CD14-positive monocyte (primary cell): ENCODE data around the gene DRAXIN. TPM values are rescaled to one million over a fixed set of nuclear protein-coding genes. Genes with fewer than 3 reads are reported as not detected.

Experiments
- DNase-seq, 3 donors: peaks; one replicate each; pipeline ENCODE4 v3.0.0-alpha.2; 2011 to 2022
- H2AFZ ChIP-seq: 2 replicates; pipeline ENCODE4 v1.6.0; 2012; ENCODE audit warnings: mild to moderate bottlenecking, low read depth, low read length, inconsistent platforms; ENCODE audit not compliant: insufficient read depth, poor library complexity, severe bottlenecking
- H3K27ac ChIP-seq, 2 donors: 1 replicate in 1 of 2; 2 replicates in 1 of 2; pipeline ENCODE4 v1.5.1; 2012 to 2013; ENCODE audit warnings: low read length in 2 of 2, control low read depth in 1 of 2, inconsistent platforms in 1 of 2, low read depth in 1 of 2, mild to moderate bottlenecking in 1 of 2
- H3K27me3 ChIP-seq, 2 donors: one replicate each; pipeline versions ENCODE4 v1.6.0 to v1.6.1; 2011 to 2013; ENCODE audit warnings: low read length in 2 of 2; ENCODE audit not compliant: control insufficient read depth in 2 of 2, insufficient read depth in 2 of 2
- H3K36me3 ChIP-seq, 2 donors: replicated peaks in 1 of 2; 1 replicate in 1 of 2; 2 replicates in 1 of 2; pipeline versions ENCODE4 v1.5.1 to v1.6.1; 2012 to 2013; ENCODE audit warnings: low read length in 2 of 2, control low read depth in 1 of 2, inconsistent platforms in 1 of 2, mild to moderate bottlenecking in 1 of 2; ENCODE audit not compliant: insufficient read depth in 2 of 2, control insufficient read depth in 1 of 2
- H3K4me1 ChIP-seq, 2 donors: 1 replicate in 1 of 2; 2 replicates in 1 of 2; pipeline versions ENCODE4 v1.5.1 to v1.6.1; 2012 to 2013; ENCODE audit warnings: low read length in 2 of 2, control low read depth in 1 of 2, inconsistent platforms in 1 of 2, mild to moderate bottlenecking in 1 of 2, moderate library complexity in 1 of 2; ENCODE audit not compliant: insufficient read depth in 2 of 2, control insufficient read depth in 1 of 2
- H3K4me2 ChIP-seq: replicated peaks from 2 replicates; pipeline ENCODE3; 2012; ENCODE audit warnings: low read length, moderate library complexity, mild to moderate bottlenecking; ENCODE audit not compliant: poor library complexity, severe bottlenecking; ENCODE audit errors: extremely low read depth
- H3K4me3 ChIP-seq, 3 experiments: fragments of 200-600 bp in 1 of 3; sonication (generic) in 1 of 3; replicated peaks in 1 of 3; 1 replicate in 2 of 3; 2 replicates in 1 of 3; pipeline ENCODE4 v1.5.1; 2011 to 2013; ENCODE audit warnings: low read length in 3 of 3, mild to moderate bottlenecking in 3 of 3, control low read depth in 2 of 3, low read depth in 2 of 3, inconsistent platforms in 1 of 3, moderate library complexity in 1 of 3
- H3K79me2 ChIP-seq: 2 replicates; pipeline ENCODE4 v1.6.0; 2012; ENCODE audit warnings: mild to moderate bottlenecking, control low read depth, inconsistent platforms, low read length, moderate library complexity; ENCODE audit not compliant: insufficient read depth
- H3K9ac ChIP-seq: 2 replicates; pipeline ENCODE4 v1.6.0; 2017; ENCODE audit warnings: low read length, mild to moderate bottlenecking; ENCODE audit not compliant: insufficient read depth, poor library complexity, severe bottlenecking
- H3K9me3 ChIP-seq, 2 donors: replicated peaks in 1 of 2; 1 replicate in 1 of 2; 2 replicates in 1 of 2; pipeline versions ENCODE4 v1.5.1 to v1.6.1; 2012 to 2013; ENCODE audit warnings: low read length in 2 of 2, control low read depth in 1 of 2; ENCODE audit not compliant: control insufficient read depth in 1 of 2, insufficient read depth in 1 of 2
- H4K20me1 ChIP-seq: 2 replicates; pipeline ENCODE4 v1.6.0; 2012; ENCODE audit warnings: mild to moderate bottlenecking, low read length, control low read depth, moderate library complexity; ENCODE audit not compliant: insufficient read depth
- H3K27ac Mint-ChIP-seq, 7 donors: one replicate each; pipeline ENCODE4 v1.8.0; 2020; ENCODE audit warnings: mild to moderate bottlenecking in 7 of 7, mixed read lengths in 7 of 7, moderate library complexity in 6 of 7, inconsistent platforms in 2 of 7
- H3K27me3 Mint-ChIP-seq, 3 donors: one replicate each; pipeline ENCODE4 v1.8.0; 2021 to 2022; ENCODE audit warnings: low read depth in 3 of 3, mild to moderate bottlenecking in 3 of 3, mixed read lengths in 3 of 3, moderate library complexity in 3 of 3, inconsistent platforms in 1 of 3
- H3K36me3 Mint-ChIP-seq, 2 donors: one replicate each; pipeline ENCODE4 v1.8.0; 2020; ENCODE audit warnings: mixed read lengths in 2 of 2, inconsistent platforms in 1 of 2, mild to moderate bottlenecking in 1 of 2
- H3K4me1 Mint-ChIP-seq: one replicate; pipeline ENCODE4 v1.8.0; 2020; ENCODE audit warnings: mild to moderate bottlenecking, mixed read lengths
- H3K4me3 Mint-ChIP-seq, 2 donors: one replicate each; pipeline ENCODE4 v1.8.0; 2020; ENCODE audit warnings: mild to moderate bottlenecking in 2 of 2, mixed read lengths in 2 of 2, moderate library complexity in 1 of 2
- H3K9me3 Mint-ChIP-seq, 7 donors: one replicate each; pipeline ENCODE4 v1.8.0; 2020 to 2022; ENCODE audit warnings: mixed read lengths in 7 of 7, mild to moderate bottlenecking in 6 of 7, moderate library complexity in 6 of 7, inconsistent platforms in 2 of 7
- WGBS: methylation state at CpG from one replicate; pipeline ENCODE4 v1.1.5; 2013; ENCODE audit warnings: missing lambda C conversion rate; ENCODE audit not compliant: insufficient coverage; 5-methylcytosine and 5-hydroxymethylcytosine counted together
- intact Hi-C, 2 donors: fragments of 100-400 bp; cut with micrococcal nuclease; formaldehyde crosslinking; loops; one replicate each; pipeline versions ENCODE4 v1.15.0 to v1.15.1; 2023
- polyA plus RNA-seq, 3 donors: library from polyadenylated mRNA; depleted of rRNA in 1 of 3; unstranded in 2 of 3; stranded (reverse) in 1 of 3; fragments of 300-500 nt in 2 of 3; fragments of >200 nt in 1 of 3; fragmentation: Illumina TruSeq in 2 of 3; gene quantifications; 1 replicate in 2 of 3; 2 replicates in 1 of 3; pipeline ENCODE4 v1.2.3, GENCODE V29; 2012 to 2021
- TF ChIP-seq, protein P1 (sequence below): fragments of 200-600 bp; IDR thresholded peaks from one replicate; pipeline ENCODE4 v1.8.0; 2022; ENCODE audit warnings: antibody characterized with exemption, mild to moderate bottlenecking

Gene DRAXIN
- polyA plus RNA-seq, 3 donors = 0.14 to 0.27 (median 0.18) TPM

DNA sequence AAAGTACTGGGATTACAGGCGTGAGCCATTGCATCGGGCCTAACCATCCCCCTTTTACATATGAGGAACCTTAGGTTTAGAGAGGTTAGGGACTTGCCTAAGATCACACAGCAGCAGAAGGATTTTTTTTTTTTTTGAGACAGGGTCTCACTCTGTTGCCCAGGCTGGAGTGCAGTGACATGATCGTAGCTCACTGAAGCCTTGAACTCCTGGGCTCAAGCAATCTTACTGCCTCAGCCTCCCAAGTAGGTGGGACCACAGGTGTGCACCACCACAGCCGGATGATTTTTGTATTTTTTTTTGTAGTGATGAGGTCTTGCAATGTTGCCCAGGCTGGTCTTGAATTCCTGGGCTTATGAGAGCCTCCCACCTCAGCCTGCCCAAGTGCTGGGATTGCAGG, 68.3 kb downstream of the DRAXIN start:
- TF ChIP-seq, protein P1, sequence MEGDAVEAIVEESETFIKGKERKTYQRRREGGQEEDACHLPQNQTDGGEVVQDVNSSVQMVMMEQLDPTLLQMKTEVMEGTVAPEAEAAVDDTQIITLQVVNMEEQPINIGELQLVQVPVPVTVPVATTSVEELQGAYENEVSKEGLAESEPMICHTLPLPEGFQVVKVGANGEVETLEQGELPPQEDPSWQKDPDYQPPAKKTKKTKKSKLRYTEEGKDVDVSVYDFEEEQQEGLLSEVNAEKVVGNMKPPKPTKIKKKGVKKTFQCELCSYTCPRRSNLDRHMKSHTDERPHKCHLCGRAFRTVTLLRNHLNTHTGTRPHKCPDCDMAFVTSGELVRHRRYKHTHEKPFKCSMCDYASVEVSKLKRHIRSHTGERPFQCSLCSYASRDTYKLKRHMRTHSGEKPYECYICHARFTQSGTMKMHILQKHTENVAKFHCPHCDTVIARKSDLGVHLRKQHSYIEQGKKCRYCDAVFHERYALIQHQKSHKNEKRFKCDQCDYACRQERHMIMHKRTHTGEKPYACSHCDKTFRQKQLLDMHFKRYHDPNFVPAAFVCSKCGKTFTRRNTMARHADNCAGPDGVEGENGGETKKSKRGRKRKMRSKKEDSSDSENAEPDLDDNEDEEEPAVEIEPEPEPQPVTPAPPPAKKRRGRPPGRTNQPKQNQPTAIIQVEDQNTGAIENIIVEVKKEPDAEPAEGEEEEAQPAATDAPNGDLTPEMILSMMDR = no peak
- no peak overlapping the region for H3K4me3 ChIP-seq
- H3K79me2 ChIP-seq = no peaks in the 10 kb centered on the region
- no peak overlapping the region for H3K27ac ChIP-seq
- Mint-ChIP-seq H3K9me3 (peaks cover 0 to 2% (median 0%) of the 10 kb centered on the region in 7 donors), H3K4me3 (peak overlapping the region in 1 of 2 donors; percentile 16), H3K4me1 (peaks cover 7% of the 10 kb centered on the region), H3K36me3 (peaks cover 0 to 1% of the 10 kb centered on the region in 2 donors), H3K27me3 (peaks cover 19 to 45% (median 20%) of the 10 kb centered on the region in 3 donors), H3K27ac (no peak overlapping the region)
- DNase-seq = no peak
- no peak overlapping the region for H2AFZ ChIP-seq
- peaks cover 0 to 20% of the 10 kb centered on the region in 2 donors for H3K27me3 ChIP-seq
- intact Hi-C loops = no loop called here
- H3K9ac ChIP-seq = no peak overlapping the region
- no peaks in the 10 kb centered on the region for H3K9me3 ChIP-seq
- no peaks in the 10 kb centered on the region for H4K20me1 ChIP-seq
- 100% methylated on average over 1 of the region's 4 CpGs for WGBS
- H3K4me1 ChIP-seq = peaks cover 5 to 7% of the 10 kb centered on the region in 2 donors
- no peak overlapping the region for H3K4me2 ChIP-seq
- H3K36me3 ChIP-seq = no peaks in the 10 kb centered on the region

DNA sequence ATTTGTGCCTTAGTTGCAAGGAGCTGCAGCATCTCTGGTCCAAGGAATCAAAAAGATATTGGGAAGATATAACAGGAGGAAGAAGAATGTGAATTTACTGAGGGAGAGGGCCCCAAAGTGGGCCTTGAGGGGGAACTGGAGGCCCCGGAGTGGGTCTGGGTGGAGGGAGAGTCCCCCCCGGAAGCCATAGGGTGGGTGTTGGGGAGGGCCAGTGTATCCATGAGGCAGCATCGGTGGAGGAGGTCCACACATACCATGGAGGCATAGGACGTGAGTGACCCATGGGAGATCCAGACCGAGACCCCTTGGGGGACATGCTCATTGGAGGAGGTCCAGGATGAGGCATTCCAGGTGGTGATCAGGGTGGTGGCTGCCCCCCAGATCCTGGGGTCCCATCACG, 69.8 kb downstream of the DRAXIN start:
- Mint-ChIP-seq H3K4me1 (peaks cover 7% of the 10 kb centered on the region), H3K27ac (no peak overlapping the region), H3K36me3 (peaks cover 0 to 1% of the 10 kb centered on the region in 2 donors), H3K4me3 (peak overlapping the region in 1 of 2 donors; percentile 32), H3K9me3 (peaks cover 0 to 2% (median 0%) of the 10 kb centered on the region in 7 donors), H3K27me3 (peaks cover 14 to 38% (median 17%) of the 10 kb centered on the region in 3 donors)
- Histone ChIP-seq H3K27me3 (peaks cover 0 to 20% of the 10 kb centered on the region in 2 donors), H3K27ac (no peak overlapping the region), H3K9me3 (no peaks in the 10 kb centered on the region), H3K79me2 (no peaks in the 10 kb centered on the region), H3K4me1 (peaks cover 5 to 7% of the 10 kb centered on the region in 2 donors), H3K36me3 (no peaks in the 10 kb centered on the region), H4K20me1 (no peaks in the 10 kb centered on the region), H3K4me2 (no peak overlapping the region), H3K9ac (no peak overlapping the region), H2AFZ (no peak overlapping the region), H3K4me3 (no peak overlapping the region)
- intact Hi-C loops = no loop called here
- DNase-seq = no peak
- WGBS = 85% methylated on average over 6 of the region's 6 CpGs
- TF ChIP-seq, protein P1 = no peak
